Measurements from ENCODE around the gene PARS2.

The PARS2 gene

DNA sequence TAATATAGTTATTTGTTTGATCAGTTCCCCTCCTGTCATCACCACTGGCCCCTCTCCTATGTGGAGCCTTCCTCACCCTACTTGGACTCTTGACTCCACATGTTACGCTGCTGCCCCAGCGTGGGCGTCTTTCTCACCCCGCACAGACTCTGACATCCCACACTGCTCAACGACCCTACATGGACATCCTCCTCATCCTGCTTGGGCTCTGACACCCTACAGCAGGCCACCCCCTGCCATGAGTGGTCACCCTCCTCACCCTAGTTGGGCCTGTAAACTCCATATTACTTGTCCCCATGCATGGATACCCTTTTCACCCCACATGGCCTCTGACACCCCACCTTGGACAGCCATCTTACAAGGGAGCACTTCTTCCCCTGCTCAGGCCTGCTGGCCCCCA, 27.6 kb downstream of the PARS2 start:
- DNase-seq (ENCODE audit: low spot score) = no peak

DNA sequence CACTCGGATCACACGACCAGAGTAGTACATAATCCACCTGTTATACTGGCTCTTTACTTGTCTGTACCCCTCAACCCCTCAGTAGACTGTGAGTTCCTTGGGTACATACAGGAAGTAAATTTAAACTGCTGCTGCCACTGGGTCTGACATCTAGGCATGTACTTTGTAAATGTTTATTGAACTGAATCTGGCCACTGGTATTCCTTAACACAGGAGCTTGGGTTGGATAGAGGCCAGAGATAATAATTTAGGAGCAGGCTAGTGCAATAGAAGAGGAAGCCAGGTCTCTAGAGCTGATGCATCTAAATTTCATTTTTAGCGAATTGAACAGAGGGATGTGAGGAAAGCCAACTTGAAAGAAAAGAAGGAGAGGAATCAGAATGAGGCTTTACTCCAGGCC, 36.3 kb downstream of the PARS2 start:
- DNase-seq (ENCODE audit: low spot score) = no peak

DNA sequence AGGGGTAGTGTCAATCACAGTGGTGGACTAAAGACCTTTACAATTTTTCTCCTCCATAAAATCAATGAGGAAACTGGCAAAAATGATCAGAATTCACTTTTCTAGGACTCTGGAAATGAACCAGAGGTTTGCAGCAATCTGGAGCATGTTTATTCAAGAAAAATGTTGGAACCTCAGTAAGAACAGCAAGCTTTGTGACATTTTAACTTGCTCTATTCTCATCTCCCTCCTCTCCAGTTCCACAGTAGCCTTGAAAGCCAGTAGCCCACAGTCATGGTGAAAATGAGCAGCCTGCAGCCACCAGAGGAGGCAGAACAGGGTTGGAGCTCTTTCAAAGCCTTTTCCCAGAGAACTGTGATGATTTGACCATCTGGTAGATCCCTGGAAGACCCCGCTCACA, 39.6 kb downstream of the PARS2 start:
- no peak for DNase-seq (ENCODE audit: low spot score)

DNA sequence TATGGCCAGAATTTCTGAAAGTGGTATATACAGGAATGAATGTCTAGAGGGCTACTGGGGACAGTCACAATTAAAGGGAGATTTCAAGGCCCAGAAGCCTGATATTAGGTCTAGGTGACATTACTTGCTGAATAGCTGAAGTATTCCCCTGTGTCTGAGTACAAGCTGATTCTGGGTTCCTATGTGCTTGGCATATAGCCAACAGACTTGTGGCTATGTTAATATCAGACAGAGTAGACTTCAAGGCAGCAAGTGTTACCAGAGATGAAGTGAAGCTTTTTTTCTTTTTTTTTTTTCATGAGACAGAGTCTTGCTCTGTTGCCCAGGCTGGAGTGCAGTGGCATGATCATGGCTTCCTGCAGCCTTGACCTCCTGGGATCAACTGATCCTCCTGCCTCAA, 40.3 kb downstream of the PARS2 start:
- no peak for DNase-seq (ENCODE audit: low spot score)

DNA sequence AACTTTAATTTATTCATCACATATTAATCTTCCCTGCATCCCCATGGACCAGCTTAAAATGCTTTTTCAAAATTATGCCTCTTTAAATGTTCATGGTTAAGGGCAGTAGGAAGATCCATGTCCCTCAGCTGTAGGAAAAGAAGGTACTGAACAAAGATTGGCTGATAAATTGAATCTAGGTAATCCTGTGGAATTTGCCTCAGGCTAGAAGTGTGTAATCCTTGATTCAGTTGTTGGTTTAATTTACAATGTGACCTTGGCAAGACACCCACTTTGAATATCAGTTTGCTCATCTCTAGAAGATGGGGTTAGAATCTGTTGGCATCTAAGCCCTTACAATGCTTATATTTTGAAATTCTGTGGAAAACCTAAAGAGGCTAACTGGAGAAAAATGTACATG, 42.6 kb downstream of the PARS2 start:
- DNase-seq (ENCODE audit: low spot score) = no peak

DNA sequence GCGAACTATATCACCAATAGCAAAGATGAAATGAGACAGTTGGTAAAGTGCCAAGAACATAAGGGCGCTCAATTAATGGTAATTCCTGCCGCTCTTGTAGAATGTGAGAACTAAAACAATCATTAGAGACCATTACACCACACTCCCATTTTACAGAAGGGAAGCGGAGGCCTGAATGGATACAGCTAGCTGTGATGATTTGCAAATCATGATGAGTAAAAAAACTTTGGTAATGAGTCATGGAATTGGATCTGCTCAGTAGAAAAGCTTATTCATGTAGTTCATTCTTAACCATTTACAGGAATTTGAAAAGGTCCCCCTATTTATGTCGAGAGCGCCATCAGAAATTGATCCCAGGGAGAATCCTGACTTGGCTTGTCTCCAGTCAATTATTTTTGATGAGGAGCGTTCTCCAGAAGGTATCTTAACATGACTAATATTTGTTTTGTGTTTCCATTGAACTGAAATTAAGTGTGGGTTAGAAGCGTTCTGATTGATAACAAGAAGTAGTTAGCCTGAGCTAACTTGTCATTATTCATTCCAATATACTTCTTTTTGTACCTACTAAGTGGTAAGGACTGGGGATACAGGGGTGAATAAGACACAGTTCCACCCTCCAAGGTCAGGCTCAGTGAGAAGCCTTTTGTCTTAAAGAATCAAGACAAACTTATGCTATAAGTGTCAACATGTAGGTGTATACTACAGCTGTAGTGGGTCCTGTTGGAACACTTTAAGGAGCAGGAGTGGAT, 47.9 kb downstream of the PARS2 start:
- DNase-seq (ENCODE audit: low spot score) = no peak

DNA sequence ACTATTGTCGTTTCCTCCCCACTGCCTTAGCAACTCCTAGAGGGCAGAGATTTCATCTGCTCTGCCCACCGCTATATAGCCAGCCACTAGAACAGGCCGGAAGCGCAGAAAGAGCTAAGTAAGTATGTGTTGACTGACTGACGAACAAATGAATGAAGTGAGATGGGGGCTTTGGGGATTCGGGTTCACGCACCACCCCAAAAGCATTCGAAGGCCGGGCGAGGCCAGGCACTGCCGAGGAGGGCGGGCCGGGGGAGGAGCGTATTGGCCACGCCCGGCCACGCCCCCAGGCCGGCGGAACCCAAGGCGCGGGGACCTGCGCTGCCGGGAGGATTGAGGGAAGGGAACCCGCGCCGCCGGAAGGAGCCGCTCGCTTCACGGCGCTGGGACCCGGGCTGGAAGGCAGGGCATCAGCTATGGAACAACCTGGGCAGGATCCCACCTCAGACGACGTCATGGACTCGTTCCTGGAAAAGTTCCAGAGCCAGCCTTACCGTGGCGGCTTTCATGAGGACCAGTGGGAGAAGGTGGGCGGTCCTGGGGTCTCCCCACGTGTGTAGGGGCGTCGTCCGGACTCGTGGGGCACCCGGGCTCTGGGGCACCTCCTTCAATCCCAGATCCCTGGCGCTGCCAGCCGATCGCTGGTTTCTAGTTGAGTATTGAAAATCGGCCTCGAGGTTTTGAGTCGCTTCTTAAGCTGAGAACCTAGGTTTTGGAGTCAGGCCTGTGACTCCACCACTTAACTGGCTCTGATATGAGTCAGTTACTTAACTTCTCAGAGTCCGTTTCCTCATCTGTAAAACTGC, 48.6 kb downstream of the PARS2 start, which contains the start of gene TTC4:
TTC4 (plus strand) TSS at position 369 of the 806 bp plus-strand sequence; CDS start at position 417, 48 bp downstream.
- DNase-seq (ENCODE audit: low spot score) = peak; percentile 79

DNA sequence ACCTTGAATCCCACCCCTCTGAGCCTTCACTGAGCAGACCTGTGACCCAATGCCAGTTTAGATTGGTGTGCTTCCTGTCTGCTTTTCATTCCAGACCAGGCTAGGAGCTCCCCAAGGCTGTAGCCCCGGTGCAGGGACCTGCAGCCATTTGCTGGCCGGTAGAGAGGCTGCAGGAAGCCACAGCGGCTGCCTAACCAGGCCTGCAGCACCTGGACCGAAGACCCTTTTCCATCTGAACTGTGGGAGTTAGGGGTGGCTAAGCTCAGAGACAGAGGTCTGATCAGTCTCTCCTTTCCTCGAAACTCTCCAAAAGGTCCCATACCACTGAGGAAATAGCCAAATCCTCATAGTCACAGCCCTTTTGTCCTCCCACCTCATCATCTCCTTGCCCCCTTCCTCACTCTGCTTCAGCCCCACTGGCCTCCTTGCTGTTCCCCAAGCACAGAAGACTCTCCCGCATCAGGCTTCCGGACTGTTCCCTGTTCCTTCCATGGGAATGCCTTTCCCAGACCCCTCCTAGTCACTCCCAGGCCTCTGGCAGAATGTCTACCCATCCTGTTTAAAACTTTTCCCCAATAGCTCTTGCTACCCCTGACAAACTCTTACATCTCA, 49.3 kb downstream of the PARS2 start:
- DNase-seq (ENCODE audit: low spot score) = no peak

DNA sequence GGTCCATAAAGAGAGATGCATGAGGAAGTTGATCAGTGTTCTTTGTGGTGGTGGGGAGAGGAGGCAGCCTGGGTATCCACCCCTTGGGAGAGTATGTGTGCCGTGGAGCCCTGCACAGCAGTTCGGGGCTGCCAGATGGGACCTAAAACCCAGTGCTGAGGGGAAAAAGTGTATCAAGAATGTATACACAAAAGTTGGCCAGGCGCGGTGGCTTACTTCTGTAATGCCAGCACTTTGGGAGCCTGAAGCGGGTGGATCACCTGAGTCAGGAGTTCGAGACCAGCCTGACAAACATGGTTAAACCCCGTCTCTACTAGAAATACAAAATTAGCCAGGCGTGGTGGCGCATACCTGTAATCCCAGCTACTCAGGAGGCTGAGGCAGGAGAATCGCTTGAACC, 52.8 kb downstream of the PARS2 start:
- no peak for DNase-seq (ENCODE audit: low spot score)

DNA sequence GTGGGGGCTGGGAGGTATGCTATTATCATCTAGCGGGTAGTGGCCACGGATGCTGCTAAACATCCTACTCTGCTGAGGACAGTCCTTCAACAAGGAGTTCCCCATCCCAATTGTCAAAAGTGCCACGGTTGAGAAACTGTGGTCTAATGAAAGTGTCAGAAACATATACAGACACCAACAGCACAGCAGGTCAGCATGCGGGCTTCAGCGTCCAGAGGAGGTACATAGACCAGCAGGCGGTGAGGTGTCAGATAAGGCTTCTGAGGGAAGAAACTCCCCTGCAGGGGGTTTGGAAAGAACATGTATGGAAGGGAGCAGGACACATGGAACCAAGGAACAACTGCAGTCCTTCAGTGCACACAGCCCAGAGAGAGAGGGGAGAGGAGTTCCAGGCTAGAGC, 53.5 kb downstream of the PARS2 start:
- no peak for DNase-seq (ENCODE audit: low spot score)

DNA sequence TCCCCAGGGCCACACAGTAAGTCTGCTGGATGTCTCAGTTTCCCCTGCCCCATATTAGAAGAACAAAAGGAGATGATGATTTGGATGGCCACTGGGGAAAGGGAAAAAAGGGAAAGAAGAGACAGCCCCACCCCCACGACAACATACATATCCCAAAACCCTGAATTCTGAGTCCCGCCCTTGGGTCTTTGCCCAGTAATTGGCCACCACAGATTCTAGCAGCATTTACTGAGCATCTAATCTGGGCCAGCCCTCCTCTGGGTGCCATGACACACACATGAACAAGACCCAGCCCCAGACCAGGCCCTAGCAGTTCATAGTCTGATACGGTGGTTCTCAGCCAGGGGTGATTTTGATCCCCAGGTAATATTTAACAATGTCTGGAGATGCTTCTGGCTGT, 53.9 kb downstream of the PARS2 start:
- DNase-seq (ENCODE audit: low spot score) = no peak

DNA sequence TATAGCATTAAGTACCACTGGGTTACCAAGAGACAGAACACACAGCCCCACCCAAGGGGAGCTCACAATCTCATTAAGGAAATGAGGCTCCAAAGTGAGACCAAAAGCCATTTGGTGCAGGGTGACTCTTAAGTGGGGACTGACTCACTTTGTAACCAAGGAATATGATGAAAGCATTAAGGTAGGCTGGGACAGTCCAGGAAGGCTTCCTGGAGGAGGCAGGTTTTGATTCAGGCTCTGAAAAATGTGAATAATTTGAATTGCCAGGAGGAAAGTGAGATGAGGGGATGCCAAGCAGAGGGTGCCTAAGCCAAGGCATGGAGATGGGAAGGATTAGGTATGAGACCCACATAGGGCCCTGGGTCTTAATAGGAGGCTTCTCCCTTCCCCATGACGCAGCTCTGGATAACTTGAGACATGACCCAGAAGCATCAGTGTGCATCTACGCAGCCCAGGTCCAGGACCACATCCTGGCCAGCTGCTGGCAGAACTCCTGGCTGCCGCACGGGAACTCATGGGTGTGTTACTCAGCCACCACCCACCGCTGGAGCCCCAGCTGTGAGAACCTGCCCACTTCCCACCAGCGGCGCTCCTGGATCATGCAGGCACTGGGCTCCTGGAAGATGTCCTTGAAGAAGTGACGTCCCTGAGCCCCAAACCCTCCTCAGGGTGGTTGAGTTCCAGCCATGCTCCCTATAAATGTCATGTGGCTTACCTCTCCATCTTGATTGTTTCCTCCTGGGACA, 54.6 kb downstream of the PARS2 start:
- no peak for DNase-seq (ENCODE audit: low spot score)

DNA sequence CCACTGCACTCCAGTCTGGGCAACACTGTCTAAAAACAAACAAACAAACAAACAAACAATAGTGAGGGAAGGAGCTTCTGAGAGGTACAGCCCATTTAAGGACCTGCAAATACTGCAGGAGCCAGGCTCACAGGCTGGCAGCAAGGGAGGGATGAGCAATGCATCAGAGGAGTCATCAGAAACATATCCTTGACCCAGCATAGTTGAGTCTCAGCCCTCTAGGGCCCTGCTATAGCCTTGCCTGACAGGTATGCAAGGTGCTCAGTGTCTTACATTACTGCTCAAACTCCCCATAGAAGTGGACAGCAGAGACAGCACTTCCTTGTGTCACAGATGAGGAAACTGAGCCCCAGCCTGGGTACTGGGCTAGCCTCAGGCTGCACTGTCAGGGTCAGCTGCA, 55.9 kb downstream of the PARS2 start:
- no peak for DNase-seq (ENCODE audit: low spot score)
